ENCODE data around the gene PCBP3.

PCBP3 gene

DNA sequence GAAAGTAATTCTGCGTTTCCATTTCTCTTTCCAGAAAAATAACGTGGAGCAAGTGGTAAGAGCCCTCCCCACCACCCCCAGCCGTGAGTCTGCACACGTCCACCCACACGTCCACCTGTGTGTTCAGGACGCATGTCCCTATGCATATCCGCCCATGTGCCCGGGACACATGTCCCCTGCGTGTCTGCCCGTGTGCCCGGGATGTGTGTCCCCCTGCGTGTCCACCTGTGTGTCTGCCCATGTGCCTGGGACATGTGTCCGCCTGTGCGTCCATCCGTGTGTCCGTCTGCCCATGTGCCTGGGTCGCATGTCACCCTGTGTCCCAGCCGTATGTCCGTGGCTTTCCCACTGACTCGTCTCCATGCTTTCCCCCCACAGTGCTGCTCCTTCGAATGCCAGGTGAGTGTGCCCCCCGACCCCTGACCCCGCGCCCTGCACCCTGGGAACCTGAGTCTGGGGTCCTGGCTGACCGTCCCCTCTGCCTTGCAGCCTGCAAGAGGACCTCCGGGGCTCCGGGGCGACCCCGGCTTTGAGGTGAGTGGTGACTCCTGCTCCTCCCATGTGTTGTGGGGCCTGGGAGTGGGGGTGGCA, 343.7 kb downstream of the PCBP3 start:
- no peak for ATAC-seq

DNA sequence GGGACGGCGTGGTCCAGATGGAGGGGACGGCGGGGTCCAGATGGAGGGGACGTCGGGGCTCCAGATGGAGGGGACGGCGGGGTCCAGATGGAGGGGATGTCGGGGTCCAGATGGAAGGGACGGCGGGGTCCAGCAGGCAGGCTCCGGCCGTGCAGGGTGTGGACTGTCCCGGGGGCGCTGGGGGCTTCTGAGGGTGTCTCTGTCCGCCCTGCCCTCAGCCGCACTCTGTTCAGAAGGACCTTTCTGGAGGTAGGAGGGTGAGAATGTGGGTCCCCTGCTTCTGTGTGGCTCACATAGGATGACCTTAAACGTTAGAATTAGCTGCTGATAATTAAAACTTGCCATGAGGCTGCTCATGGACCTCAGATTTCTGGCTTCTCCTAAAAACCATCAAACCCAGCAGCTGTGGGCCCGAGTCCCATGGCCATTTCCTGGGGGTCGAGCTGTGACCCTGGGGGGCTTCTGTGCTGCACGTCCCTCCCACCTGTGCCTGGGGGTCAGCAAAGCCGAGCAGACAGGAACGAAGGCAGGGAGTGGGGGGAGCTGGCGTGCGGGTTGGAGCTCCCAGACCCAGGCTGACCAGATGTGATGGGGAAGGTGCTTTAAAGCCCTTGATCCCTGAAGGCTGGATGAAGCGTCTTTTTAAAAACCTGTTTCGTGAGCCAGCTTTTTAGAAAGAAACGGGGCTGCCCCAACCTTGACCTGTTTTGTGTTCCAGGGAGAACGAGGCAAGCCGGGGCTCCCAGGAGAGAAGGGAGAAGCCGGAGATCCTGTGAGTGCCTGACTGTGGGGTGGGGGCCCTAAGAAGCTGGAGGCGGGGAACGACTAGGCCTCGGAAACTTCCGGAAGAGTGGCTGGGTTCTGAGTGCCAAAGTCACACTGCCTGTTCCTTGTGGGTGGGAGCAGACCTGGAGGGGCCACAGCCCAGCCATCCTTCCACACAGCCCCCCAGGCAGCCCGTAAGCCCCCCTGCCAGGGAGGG, 345.1 kb downstream of the PCBP3 start:
- no peak for ATAC-seq

DNA sequence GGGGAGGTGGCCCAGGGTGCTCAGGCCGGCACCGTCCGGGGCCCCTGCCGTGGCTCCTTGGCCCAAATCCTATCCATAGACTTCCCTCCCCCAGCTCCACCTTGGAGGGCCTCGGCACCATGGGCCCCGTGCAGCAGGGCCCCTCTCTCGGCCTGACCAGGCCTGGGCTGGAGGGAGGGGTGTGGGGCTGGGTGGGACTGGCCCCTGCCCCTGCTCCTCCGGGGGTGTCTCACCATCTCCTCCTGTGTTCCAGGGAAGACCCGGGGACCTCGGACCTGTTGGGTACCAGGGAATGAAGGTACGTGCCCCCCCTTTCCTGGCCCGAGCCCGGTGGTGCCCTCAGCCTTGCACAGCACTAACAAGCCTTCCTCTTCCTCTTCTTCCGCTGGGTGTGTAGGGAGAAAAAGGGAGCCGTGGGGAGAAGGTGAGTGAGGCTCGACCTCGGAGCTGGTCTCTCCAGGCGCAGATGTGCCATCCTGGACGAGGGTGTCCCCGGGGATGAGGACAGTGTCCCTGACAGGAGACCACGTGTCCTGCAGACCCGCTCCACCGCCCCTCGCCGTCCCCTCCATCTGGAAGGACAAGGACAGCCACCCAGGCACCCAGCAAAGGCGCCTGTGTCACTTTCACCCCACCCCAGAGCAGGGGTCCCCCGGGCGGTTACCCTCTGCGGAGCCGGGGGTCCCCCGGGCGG, 346.0 kb downstream of the PCBP3 start:
- ATAC-seq: no peak

DNA sequence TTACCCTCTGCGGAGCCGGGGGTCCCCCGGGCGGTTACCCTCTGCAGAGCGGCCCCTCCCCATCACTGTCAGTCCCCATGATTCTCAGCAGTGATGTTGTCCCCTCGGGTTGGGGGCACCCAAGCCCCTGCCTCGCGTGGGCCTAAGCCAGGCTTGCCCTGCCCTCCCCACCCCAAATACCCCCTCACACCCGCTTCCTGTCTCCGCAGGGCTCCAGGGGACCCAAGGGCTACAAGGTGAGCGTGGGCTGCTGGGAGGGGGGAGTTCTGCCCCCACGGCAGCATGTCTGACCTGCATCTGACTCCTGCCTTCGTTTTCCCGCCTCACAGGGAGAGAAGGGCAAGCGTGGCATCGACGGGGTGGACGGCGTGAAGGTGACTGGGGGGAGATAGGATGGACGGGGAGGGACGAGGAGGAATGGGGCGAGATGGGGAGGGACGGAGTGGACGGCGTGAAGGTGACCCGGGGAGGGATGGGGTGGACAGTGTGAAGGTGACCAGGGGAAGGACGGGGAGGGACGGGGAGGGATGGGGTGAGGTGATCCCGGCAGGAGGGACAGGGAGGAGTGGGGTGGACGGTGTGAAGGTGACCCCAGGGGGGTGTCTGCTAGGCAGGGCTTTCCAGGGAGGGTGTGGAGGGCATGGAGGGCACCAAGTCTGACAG, 346.7 kb downstream of the PCBP3 start:
- no peak for ATAC-seq

DNA sequence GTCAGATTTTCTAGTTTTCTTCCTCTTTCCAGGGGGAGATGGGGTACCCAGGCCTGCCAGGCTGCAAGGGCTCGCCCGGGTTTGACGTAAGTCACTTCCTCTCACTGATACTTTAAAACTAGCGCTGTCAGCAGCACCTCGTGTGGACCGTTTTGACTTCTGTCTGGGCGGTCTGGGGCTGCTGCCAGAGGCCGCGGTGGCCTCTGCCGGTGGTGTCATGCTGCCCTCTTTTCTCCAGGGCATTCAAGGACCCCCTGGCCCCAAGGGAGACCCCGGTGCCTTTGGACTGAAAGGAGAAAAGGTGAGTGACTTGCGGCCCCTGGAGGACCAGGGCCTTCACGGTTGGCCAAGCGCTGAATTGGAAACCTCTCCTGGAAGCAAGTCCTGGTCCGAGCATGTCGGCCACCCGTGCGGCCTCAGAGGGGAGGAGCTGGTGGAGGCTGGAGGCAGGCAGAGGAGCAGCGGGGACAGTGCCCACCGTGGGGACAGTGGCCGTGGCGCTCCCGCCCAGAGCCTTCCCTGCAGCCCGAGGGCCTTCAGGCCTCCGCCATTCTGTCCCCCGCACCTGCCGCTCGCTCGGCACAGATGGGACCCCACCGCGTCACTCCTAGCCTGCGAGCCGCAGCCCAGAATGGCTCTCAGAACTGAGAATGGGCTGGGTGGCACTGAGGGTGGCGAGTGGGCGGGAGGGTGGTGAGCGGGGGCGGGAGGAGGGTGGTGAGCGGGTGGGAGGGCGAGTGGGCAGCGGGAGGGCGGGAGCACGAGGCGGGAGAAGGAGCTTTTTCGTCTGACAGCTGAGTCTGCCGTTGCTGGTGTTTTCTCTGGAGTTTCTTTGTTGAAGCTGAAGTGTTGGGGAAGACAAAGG, 347.4 kb downstream of the PCBP3 start:
- no peak for ATAC-seq

DNA sequence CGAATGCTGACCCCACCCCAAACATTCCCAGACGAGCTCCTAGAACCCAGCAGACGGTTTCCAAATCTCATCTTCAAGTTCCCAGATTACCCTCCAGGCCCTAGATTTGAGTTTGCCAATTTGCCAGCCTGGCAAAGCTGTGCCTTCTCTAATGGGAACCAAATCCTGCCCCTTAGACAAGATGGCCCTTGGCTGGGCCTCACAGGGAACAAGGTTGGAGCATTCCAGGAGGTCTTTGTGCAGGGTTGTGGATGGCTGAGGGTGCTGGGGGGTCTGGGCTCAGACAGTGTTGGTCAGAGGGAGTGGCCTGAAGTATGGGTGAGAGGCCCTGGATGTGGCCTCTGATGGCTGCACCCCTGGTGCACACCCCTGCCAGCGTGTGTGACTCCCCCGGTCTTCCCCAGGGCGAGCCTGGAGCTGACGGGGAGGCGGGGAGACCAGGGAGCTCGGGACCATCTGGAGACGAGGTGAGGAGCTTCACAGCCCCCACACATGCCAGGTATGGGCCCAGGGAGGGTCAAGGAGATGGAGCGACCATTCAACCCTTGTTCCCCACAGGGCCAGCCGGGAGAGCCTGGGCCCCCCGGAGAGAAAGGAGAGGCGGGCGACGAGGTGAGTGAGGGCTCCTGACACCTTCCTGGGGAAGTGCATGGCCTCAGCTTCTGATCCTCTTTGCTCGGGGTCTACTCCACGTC, 348.2 kb downstream of the PCBP3 start:
- ATAC-seq: no peak
